LNCaP clone FGC (cell line): ENCODE measurements around the gene ZFP3.
"Not testable (repeated sequence)": the region's sequence is repeated elsewhere in the genome, so short reads cannot be mapped to it uniquely, and the experiment has no call there.

Experiments
- DNase-seq: peaks from one replicate; pipeline ENCODE4 v3.0.0-alpha.2; 2011; ENCODE audit warnings: low read depth
- H3K4me3 ChIP-seq: 2 replicates; pipeline ENCODE4 v1.5.1; 2011; ENCODE audit warnings: mild to moderate bottlenecking, low read depth, low read length, control low read depth
- CTCF ChIP-seq: IDR thresholded peaks from 2 replicates; pipeline ENCODE4 v1.5.1; 2012; ENCODE audit warnings: mild to moderate bottlenecking; ENCODE audit not compliant: control insufficient read depth, insufficient read depth; ENCODE audit errors: extremely low read depth

ZFP3 gene

GRCh38 chr17:5049314-5049841 lies 28.9 kb upstream of the ZFP3 start:
- TF ChIP-seq CTCF = no peak
- no peak for DNase-seq
- H3K4me3 ChIP-seq = no peak overlapping the region

- no peak overlapping the region for H3K4me3 ChIP-seq
- TF ChIP-seq CTCF = no peak
- no peak for DNase-seq
These were observed 28.0 kb upstream of the ZFP3 start for GRCh38 chr17:5050278-5050677.

- TF ChIP-seq CTCF = no peak
- no peak overlapping the region for H3K4me3 ChIP-seq
- DNase-seq = no peak
These were observed 22.7 kb upstream of the ZFP3 start for GRCh38 chr17:5055543-5055942.

- DNase-seq = no peak
- no peak for TF ChIP-seq CTCF
- no peak overlapping the region for H3K4me3 ChIP-seq
These were observed 13.0 kb upstream of the ZFP3 start for GRCh38 chr17:5065227-5065744.

GRCh38 chr17:5068236-5068635 lies 10.0 kb upstream of the ZFP3 start:
- no peak for TF ChIP-seq CTCF
- DNase-seq = no peak
- H3K4me3 ChIP-seq = no peak overlapping the region

GRCh38 chr17:5069724-5070123 lies 8.5 kb upstream of the ZFP3 start:
- no peak overlapping the region for H3K4me3 ChIP-seq
- no peak for TF ChIP-seq CTCF
- no peak for DNase-seq

GRCh38 chr17:5075472-5075871 lies 2.8 kb upstream of the ZFP3 start:
- DNase-seq, H3K4me3 ChIP-seq: not testable (repeated sequence)

- DNase-seq, H3K4me3 ChIP-seq: not testable (repeated sequence)
These were observed 992 bp upstream of the ZFP3 start for GRCh38 chr17:5077275-5077674.
